ENCODE measurements around the gene ARL8B.
"Not testable (repeated sequence)": the region's sequence is repeated elsewhere in the genome, so short reads cannot be mapped to it uniquely, and the experiment has no call there.

Gene ARL8B

DNA sequence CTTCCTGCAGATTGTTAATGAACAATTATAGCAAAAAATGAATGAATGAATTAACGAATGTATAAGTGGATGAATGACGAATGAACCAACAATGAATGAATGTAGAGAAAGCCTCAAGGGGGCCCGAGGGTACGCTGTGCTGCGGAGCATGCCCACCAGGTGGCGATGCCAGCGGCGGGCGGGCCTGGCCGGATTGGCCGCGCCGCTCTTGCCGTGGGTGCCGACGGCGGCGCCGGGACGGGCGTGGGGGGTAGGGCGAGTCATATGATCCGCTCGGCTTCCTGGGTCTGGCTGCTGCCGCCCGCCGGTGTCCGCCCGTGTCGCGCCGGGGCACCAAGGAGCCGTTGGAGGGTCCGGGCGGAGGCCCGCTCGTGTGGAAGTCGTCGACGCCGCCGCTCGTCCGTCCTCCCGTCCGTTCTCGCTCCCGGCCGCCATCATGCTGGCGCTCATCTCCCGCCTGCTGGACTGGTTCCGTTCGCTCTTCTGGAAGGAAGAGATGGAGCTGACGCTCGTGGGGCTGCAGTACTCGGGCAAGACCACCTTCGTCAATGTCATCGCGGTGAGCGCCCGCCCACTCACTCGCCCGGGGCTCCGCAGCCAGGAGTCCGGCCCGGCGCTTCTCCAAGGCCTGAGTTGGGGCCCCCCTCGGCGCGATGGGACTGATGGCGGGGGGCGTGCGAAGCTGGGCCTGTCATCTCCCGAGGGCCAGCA, at the start of gene ARL8B:
Gene ARL8B (plus strand): TSS at position 263 of the 711 bp plus-strand sequence. CDS start 174 bp downstream, at position 437.
- H3K27ac Mint-ChIP-seq = peak within 1 kb of the TSS; percentile 99
- H3K9me3 Mint-ChIP-seq = no peaks in the 10 kb centered on the region
- H3K4me3 Mint-ChIP-seq = peak within 1 kb of the TSS; percentile 97
- peaks cover 37% of the 10 kb centered on the region for H3K36me3 Mint-ChIP-seq (ENCODE audit: low read depth)
- intact Hi-C loops (cut with micrococcal nuclease) = loop anchor here (2.0 kb wide), 2 partner anchors 17 to 65 kb away; partner anchors contain the start of gene EDEM1
- H3K4me1 Mint-ChIP-seq (ENCODE audit: low read depth) = peaks cover 33% of the 10 kb centered on the region
- no peaks in the 10 kb centered on the region for H3K27me3 Mint-ChIP-seq

DNA sequence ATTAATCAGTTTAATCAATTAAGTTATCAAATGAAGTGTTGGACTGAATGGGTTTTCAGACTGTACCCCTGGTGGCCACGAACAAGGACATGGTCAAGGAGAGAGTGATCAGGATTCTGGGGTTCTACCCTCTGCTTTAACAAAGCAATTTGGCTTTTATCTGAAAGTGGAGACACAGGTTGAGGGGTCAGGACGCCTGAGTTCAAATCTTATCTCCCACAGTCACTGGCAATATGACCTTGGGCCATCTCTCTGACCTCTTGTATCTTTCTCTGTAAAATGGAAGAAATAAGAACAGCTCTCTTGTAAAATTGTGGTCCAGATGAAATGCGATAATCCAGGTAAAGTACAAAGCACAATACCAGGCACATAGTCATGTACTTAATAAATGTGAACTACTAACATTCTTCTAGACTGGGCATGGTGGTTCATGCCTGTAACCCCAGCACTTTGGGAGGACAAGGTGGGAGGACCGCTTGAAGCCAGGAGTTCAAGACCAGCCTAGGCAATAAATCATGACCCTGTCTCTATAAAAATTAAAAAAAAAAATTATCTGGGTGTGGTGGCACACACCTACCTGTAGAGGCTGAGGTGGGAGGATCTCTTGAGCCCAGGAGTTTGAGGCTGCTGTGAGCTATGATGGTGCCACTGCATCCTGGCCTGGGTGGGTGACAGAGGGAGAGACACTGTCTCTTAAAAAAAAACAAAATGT, 48.6 kb upstream of the ARL8B start:
- H3K4me3 Mint-ChIP-seq = no peak overlapping the region
- H3K36me3 Mint-ChIP-seq (ENCODE audit: low read depth) = no peaks in the 10 kb centered on the region
- intact Hi-C loops (cut with micrococcal nuclease) = no loop called here
- H3K4me1 Mint-ChIP-seq (ENCODE audit: low read depth) = no peaks in the 10 kb centered on the region
- no peak overlapping the region for H3K27ac Mint-ChIP-seq
- H3K27me3 Mint-ChIP-seq = peaks cover 10% of the 10 kb centered on the region
- no peaks in the 10 kb centered on the region for H3K9me3 Mint-ChIP-seq

DNA sequence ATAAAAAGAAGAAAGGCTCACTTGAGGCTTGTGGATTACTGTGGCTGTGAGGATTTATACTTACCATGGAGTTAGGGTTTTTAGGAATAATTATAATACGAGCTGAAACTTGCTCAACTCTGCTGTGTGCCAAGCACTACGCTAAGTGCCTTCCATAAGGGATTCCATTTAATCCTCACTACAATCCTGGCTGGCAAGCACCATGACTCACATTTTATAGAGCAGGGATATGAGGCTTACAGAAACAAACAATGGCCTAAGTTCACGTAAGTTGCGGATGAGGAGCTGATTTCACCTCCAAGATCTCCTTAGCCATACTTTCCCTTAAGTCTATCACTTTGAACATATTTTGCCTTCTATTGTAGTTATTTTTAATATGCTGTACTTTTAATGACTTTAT, 43.9 kb upstream of the ARL8B start:
- Mint-ChIP-seq H3K9me3 (no peaks in the 10 kb centered on the region), H3K27me3 (peaks cover 13% of the 10 kb centered on the region), H3K4me1 (ENCODE audit: low read depth) (peaks cover 11% of the 10 kb centered on the region), H3K36me3 (ENCODE audit: low read depth) (no peaks in the 10 kb centered on the region), H3K27ac (no peak overlapping the region), H3K4me3 (no peak overlapping the region)
- intact Hi-C loops (cut with micrococcal nuclease) = no loop called here

DNA sequence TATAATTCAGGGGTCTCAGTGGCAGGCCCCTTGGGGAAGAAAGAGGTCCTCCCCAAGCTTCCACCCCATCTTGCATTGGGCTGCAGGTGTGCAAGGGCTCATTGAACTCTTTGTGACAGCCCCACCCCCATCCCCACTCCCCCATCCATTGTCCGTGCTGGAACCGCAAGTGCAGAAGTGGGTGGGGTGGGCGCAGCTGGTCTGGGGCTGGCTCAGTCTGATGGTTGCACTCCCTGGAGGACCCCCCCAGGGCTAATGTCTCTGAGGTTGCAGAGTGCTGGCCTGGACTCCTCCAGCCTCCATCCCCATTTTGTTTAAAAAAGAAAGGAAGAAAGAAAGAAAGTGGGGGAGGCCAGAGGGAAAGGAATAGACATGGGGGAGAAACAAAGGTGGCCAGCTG, 42.3 kb upstream of the ARL8B start:
- Mint-ChIP-seq H3K9me3 (no peaks in the 10 kb centered on the region), H3K27ac (no peak overlapping the region), H3K27me3 (peaks cover 13% of the 10 kb centered on the region), H3K4me3 (no peak overlapping the region), H3K36me3 (ENCODE audit: low read depth) (no peaks in the 10 kb centered on the region), H3K4me1 (ENCODE audit: low read depth) (peaks cover 11% of the 10 kb centered on the region)
- intact Hi-C loops (cut with micrococcal nuclease) = no loop called here

DNA sequence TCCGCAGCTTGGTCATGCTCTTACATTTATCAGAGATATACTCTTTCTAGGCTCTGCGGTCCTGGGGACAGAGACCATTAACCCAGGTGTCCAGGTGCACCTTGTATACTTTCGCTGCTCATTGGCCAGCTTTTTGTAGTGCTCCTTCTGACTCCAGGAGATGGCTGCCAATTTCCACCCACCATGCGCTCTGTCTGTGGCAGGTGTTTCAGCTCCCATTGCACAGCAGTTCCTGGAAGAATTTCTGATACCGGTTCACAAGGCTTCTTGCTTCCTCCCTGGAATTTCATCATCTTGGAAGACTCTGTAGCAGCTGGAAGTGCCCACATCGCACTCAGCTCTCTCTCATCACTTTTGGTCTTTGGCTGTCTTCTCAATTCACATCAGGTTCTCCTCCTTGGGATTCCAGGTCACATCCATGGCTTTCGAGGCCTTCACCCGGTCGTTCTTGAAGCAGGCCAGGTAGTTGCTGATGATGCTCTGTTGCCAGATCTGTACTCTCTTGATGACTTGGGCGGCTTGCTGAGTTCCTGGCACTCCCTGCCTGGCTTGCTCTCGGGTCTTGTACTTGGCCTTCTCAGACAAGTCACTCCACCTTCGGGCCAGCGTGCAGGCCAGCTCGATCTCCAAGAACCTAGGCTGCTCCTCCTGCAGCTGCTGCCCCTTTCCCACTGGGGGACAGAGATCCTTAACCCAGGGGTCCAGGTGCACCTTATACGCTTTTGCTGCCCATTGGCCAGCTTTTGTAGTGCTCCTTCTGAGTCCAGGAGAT, 41.1 kb upstream of the ARL8B start:
- Mint-ChIP-seq H3K27me3 (peaks cover 13% of the 10 kb centered on the region), H3K9me3 (no peaks in the 10 kb centered on the region), H3K4me3 (no peak overlapping the region), H3K4me1 (ENCODE audit: low read depth) (peaks cover 11% of the 10 kb centered on the region), H3K36me3 (ENCODE audit: low read depth) (no peaks in the 10 kb centered on the region), H3K27ac (no peak overlapping the region)
- intact Hi-C loops (cut with micrococcal nuclease) = no loop called here

DNA sequence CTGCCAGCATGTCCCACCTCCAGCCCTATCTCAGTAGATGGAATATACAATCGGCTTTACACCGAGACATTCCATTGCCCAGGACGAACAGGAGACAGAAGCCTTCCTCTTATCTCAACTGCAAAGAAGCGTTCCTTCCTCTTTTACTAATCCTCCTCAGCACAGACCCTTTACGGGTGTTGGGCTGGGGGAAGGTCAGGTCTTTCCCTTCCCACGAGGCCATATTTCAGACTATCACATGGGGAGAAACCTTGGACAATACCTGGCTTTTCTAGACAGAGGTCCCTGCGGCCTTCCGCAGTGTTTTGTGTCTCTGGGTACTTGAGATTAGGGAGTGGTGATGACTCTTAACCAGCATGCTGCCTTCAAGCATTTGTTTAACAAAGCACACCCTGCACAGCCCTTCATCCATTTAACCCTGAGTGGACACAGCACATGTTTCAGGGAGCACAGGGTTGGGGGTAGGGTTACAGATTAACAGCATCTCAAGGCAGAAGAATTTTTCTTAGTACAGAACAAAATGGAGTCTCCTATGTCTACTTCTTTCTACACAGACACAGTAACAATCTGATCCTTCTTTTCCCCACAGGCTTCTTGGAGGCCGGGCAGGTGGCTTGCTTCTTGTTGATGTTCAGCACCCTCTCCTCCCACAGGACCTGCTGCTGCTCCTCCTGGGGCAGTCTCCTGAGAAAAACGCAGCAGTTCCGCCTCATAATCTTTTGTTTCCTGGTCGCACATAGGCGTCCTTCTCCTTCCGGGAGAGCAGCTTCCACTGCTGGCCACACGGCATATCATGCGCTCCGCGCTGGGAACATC, 39.9 kb upstream of the ARL8B start:
- H3K27ac Mint-ChIP-seq; H3K4me3 Mint-ChIP-seq; H3K9me3 Mint-ChIP-seq; intact Hi-C loops (cut with micrococcal nuclease); H3K36me3 Mint-ChIP-seq (ENCODE audit: low read depth): not testable (repeated sequence)
- H3K4me1 Mint-ChIP-seq (ENCODE audit: low read depth) = peaks cover 11% of the 10 kb centered on the region
- H3K27me3 Mint-ChIP-seq = peaks cover 13% of the 10 kb centered on the region

DNA sequence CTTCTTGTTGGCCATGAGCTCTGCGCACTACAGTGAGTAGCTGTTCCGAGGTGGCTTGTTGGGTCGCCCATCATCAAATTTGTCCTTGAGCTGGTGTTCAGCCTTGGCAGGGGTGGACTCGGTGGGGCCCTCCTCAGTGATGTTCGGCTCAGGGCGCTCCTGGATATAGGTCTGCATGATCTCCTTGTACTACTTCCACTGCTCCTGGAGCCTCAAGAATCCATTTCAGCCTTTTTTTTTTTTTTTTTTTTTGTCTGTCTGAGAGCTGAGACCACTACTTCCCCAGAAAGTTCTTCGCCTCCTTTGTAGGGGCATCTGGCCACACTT, 39.3 kb upstream of the ARL8B start:
- Mint-ChIP-seq H3K27ac (no peak overlapping the region), H3K4me1 (ENCODE audit: low read depth) (peaks cover 11% of the 10 kb centered on the region), H3K9me3 (no peaks in the 10 kb centered on the region), H3K36me3 (ENCODE audit: low read depth) (no peaks in the 10 kb centered on the region), H3K27me3 (peaks cover 13% of the 10 kb centered on the region), H3K4me3 (no peak overlapping the region)
- intact Hi-C loops (cut with micrococcal nuclease) = no loop called here

DNA sequence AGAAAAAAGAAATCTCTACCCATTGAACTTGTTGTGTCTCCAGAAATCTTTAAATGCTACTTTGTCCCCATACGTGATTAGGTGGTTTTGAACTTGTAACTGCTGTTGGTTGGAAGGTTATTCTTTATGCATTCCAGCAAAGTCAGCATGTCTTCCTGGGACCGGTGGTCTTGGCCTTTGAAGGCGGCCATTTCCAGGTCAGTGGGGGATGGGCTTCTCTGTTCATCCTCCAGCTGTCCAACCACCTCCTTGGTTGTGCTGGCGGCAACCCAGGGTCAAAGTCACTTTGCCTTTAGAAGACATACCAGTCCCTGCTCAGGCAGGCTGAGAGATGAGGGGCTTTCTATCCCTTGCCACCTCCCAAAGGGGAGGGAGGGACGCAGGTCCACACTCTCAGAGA, 37.9 kb upstream of the ARL8B start:
- Mint-ChIP-seq H3K4me1 (ENCODE audit: low read depth) (peaks cover 11% of the 10 kb centered on the region), H3K27ac (no peak overlapping the region), H3K9me3 (no peaks in the 10 kb centered on the region), H3K27me3 (peaks cover 13% of the 10 kb centered on the region), H3K36me3 (ENCODE audit: low read depth) (no peaks in the 10 kb centered on the region), H3K4me3 (no peak overlapping the region)
- intact Hi-C loops (cut with micrococcal nuclease) = no loop called here

DNA sequence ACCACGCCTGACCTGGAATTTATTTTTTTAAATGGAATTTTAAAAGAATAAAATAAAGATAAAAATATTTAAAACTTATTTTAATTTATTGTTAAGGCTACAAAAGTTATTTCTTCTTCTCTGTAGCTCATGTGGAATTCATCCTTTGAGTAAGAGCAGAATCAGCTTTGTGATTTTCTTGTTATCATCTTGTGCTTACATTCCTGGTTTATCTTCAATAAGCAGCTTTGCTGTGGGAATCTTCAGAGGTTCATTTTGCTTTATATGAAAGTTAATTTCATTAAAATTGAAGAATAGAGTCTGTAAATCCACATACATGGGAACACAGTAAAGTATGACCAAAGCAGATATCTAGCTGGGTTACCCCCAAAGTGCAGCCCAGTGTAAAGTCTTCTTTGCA, 35.4 kb upstream of the ARL8B start:
- peaks cover 7% of the 10 kb centered on the region for H3K27me3 Mint-ChIP-seq
- intact Hi-C loops (cut with micrococcal nuclease) = no loop called here
- H3K4me3 Mint-ChIP-seq = no peak overlapping the region
- no peaks in the 10 kb centered on the region for H3K9me3 Mint-ChIP-seq
- H3K36me3 Mint-ChIP-seq (ENCODE audit: low read depth) = no peaks in the 10 kb centered on the region
- H3K4me1 Mint-ChIP-seq (ENCODE audit: low read depth) = peaks cover 7% of the 10 kb centered on the region
- no peak overlapping the region for H3K27ac Mint-ChIP-seq

DNA sequence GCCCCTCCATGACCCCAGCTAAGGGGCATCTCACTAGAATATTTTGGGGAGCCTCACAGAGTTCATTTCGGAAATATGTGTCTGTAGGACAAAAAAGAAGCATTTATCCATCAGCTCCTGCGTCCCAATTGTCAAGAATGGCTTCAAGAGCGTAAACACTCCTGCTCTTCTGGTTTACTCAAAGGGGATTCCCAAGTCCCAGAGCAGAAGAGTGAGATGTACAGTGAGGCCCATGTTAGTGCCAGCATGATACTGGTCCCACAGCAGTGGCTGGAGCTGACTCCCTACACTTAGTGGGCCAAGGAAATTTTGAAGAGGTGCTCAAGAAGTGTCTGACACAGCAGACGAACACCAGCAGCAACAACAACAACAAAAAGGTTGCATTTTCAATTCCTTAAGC, 34.9 kb upstream of the ARL8B start:
- intact Hi-C loops (cut with micrococcal nuclease) = no loop called here
- Mint-ChIP-seq H3K36me3 (ENCODE audit: low read depth) (no peaks in the 10 kb centered on the region), H3K27ac (no peak overlapping the region), H3K27me3 (peaks cover 7% of the 10 kb centered on the region), H3K4me1 (ENCODE audit: low read depth) (peaks cover 7% of the 10 kb centered on the region), H3K9me3 (no peaks in the 10 kb centered on the region), H3K4me3 (no peak overlapping the region)

DNA sequence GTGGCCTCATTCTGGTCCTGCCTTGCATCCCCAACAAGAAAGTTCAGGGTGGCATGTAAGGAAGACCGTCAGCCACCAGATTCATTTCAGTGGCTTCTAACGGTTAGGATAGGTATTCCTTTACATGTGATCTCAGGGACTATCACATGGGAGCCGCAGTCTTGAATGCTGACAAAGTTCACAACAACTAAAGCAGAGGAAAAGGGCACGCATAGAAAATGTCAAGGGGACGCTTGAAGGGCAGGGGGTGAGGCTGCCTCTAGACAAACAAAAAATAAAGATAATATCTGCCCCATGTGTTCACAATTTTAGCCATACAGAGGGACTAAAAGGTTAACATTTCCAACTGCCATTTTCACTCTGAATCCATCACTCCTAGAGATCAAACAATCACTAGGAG, 31.9 kb upstream of the ARL8B start:
- intact Hi-C loops (cut with micrococcal nuclease) = no loop called here
- Mint-ChIP-seq H3K4me3 (no peak overlapping the region), H3K27ac (no peak overlapping the region), H3K27me3 (peaks cover 5% of the 10 kb centered on the region), H3K9me3 (no peaks in the 10 kb centered on the region), H3K36me3 (ENCODE audit: low read depth) (no peaks in the 10 kb centered on the region), H3K4me1 (ENCODE audit: low read depth) (peaks cover 8% of the 10 kb centered on the region)

DNA sequence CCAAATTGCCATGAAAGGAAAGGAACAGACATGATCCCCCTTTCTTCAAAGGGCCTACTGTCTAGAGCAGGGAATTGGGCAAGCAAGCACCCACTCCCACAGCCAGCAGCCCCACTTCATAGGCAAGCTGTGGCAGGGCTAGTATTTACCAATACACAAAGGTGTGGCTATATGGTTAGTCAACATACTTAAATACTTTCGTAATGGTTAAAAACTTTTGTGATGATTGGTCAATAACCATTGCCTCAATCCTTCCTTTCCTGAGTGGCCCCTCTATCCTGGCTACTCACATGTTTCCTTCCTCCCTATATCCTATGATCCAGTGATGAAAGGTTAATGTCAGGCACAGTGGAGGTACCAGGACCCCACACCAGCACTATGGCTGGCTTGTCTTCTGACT, 30.1 kb upstream of the ARL8B start:
- intact Hi-C loops (cut with micrococcal nuclease) = no loop called here
- H3K4me1 Mint-ChIP-seq (ENCODE audit: low read depth) = peaks cover 14% of the 10 kb centered on the region
- no peak overlapping the region for H3K4me3 Mint-ChIP-seq
- no peaks in the 10 kb centered on the region for H3K9me3 Mint-ChIP-seq
- no peak overlapping the region for H3K27ac Mint-ChIP-seq
- H3K27me3 Mint-ChIP-seq = peaks cover 17% of the 10 kb centered on the region
- no peaks in the 10 kb centered on the region for H3K36me3 Mint-ChIP-seq (ENCODE audit: low read depth)

DNA sequence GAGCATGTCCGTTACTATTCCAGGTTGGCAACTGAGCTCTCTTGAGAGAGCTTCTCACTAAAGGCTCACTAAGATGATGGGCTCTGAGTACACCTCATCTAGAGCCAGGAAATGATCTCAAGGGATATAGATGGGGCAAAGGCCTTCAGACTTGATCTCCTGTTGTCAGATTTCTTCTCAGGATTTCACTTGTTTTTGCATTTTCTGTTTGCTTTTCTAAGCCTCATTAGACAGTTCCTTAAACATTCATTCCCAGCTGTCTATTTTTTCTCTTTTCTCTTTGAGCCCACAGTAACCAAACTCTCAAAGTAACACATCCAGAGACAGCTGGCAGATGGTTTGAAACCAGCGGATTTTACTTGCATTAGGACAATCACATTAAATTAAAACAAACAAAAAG, 28.4 kb upstream of the ARL8B start:
- intact Hi-C loops (cut with micrococcal nuclease) = no loop called here
- peaks cover 17% of the 10 kb centered on the region for H3K27me3 Mint-ChIP-seq
- H3K4me3 Mint-ChIP-seq = no peak overlapping the region
- no peaks in the 10 kb centered on the region for H3K9me3 Mint-ChIP-seq
- no peaks in the 10 kb centered on the region for H3K36me3 Mint-ChIP-seq (ENCODE audit: low read depth)
- peaks cover 14% of the 10 kb centered on the region for H3K4me1 Mint-ChIP-seq (ENCODE audit: low read depth)
- H3K27ac Mint-ChIP-seq = no peak overlapping the region

DNA sequence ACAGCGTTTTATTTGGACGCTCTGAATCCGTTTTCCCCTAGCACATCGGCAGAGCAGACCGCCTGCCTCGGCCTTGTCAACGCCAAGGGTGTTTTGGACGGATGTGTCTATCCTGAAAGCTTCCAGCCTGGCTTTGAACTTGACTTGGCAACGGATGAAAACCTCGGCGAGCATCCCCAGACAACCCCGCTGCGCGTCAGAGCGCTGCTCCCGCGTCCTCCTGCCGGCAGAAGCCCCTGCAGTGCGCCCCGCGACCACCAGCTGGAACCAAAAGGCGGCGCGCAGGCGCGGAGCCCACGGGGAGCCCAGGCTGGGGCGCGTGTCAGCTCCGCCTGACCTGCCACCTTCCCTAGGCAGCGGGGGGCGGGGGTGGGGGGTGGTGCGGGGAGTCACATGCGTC, 26.2 kb upstream of the ARL8B start:
- intact Hi-C loops (cut with micrococcal nuclease) = no loop called here
- H3K4me3 Mint-ChIP-seq = no peak overlapping the region
- H3K27ac Mint-ChIP-seq = no peak overlapping the region
- peaks cover 14% of the 10 kb centered on the region for H3K4me1 Mint-ChIP-seq (ENCODE audit: low read depth)
- H3K9me3 Mint-ChIP-seq = no peaks in the 10 kb centered on the region
- no peaks in the 10 kb centered on the region for H3K36me3 Mint-ChIP-seq (ENCODE audit: low read depth)
- H3K27me3 Mint-ChIP-seq = peaks cover 17% of the 10 kb centered on the region

Data from dendritic cell treated with granulocyte-macrophage colony-stimulating factor and Interleukin-4, amounts not matched to agents 40 ng/mL and 50 ng/mL, for 4 days (primary cell).